ENCODE data around the gene SSR3.

SSR3 gene

DNA sequence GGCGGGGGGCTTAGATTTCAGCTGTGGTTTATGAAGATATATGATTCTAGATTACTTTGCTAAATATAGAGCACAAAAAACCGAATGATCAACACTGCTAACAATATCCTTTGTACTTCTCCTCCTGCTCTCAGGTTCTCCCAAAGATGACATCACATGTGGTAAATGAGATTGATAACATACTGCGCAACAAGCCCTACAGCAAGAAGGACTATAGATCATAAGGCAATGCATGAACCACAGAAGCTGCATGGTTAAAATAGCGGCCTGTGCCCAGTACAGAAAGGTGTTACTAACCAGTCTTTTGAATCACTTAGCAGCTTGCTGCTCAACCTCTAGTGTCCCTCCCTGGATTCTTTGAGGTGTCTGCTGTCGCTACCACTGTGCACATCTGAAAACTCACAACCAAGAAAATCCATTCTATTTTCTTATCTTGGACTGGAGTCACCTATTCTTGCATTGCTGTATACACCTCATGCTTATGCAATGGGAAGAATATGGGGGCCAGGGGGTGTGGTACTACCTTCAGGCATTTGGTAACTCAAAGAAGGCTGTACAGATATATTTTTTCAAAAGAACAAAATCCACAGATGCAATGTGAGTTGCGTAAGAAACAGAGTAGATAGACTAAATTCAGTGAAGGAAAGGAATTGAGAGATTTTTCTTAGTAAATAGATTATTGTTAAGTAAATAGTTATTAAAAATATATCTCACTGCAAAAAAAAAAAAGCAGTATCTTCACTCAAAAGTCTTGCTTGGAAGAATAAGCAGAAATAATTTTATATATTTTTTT, 18.2 kb downstream of the SSR3 start:
- FAIRE-seq, result no peak
- no peak for DNase-seq (ENCODE audit: low spot score)

- no peak for DNase-seq (ENCODE audit: low spot score)
- FAIRE-seq, result no peak
Observed at GRCh38 chr3:156535798-156536197, 19.1 kb downstream of the SSR3 start.

DNA sequence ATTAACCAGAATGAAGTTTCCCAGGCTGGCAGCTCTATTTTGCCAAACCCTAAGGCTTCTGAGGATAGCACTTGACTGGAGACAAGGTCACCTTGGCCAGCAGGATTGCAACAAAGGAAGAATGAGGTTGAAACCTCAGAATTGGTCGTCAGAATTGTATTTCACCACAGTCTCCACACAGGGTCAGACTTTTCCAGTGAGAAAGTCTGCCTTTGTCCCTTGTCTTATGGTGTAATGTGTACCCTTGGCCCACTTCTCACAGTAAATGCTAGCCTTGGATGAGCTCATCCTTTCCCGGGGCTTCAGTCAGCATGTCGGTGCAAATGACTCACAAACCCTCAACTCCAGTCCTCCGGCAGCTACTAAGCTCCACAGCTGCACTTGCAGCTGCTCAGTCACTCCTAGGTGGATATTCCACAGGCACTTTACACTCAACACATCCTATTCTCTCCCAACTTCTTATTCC, 19.7 kb downstream of the SSR3 start:
- FAIRE-seq (peak; percentile 96), DNase-seq (ENCODE audit: low spot score) (peak; percentile 98)

DNA sequence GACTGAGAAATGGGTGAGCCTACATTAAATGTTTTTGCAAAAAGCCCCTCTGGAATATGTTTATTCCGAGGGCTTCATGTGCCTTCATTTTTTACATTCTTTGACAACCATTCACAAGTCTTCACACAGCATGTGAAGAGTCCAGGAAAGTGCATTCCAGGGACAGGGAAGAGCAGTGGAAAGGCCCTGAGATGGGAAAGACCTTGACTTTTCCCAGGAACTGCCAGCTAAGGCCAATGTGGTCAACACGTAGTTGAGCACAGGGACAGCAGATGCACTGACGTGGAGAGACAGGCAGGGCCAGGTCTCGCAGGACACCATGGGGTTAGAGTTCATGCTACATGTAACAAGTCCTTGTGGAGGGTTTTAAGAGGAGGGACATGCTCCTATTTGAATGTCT, 21.7 kb downstream of the SSR3 start:
- FAIRE-seq (no peak), DNase-seq (ENCODE audit: low spot score) (no peak)

GRCh38 chr3:156532730-156533129, 22.2 kb downstream of the SSR3 start:
- FAIRE-seq, result no peak

GRCh38 chr3:156530980-156531379, 23.9 kb downstream of the SSR3 start:
- no peak for FAIRE-seq
- no peak for DNase-seq (ENCODE audit: low spot score)

More at GRCh38 chr3:156532730-156533129, 22.2 kb downstream of the SSR3 start:
- DNase-seq (ENCODE audit: low spot score), result no peak

DNA sequence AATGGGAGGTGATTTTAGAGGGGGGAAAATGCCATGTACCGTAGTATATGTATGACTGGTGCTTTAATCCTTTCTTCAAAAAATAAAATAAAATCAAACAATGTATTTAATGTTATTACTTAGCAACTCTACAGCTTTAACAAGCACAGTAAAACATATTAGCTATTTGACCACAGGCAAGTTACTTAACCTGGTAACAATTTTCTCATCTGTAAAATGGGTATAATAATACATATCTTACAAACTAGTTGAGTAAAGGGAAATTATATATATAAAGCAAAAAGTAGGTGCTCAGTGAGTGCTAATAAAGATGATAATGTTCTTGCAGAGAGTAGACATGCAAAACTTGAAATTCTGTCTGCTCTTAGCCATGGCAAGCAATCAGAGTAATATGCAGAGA, 27.9 kb downstream of the SSR3 start:
- no peak for FAIRE-seq

DNA sequence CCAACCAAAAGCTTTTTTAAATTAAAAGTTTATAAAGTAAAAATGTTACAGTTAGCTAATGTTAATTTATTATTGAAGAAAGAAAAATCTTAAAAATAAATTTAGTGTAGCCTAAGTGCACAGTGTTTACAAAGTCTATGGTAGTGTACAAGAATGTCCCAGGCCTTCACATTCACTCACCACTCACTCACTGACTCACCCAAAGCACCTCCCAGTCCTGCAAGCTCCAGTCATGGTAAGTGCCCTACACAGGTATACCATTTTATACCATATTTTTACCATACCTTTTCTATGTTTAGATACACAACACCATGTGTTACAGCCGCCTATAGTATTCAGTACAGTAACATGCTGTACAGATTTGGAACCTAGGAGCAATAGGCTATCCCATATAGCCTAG, 29.1 kb downstream of the SSR3 start:
- FAIRE-seq, result no peak
- DNase-seq (ENCODE audit: low spot score), result no peak

More for the DNA sequence above, 27.9 kb downstream of the SSR3 start:
- no peak for DNase-seq (ENCODE audit: low spot score)

DNA sequence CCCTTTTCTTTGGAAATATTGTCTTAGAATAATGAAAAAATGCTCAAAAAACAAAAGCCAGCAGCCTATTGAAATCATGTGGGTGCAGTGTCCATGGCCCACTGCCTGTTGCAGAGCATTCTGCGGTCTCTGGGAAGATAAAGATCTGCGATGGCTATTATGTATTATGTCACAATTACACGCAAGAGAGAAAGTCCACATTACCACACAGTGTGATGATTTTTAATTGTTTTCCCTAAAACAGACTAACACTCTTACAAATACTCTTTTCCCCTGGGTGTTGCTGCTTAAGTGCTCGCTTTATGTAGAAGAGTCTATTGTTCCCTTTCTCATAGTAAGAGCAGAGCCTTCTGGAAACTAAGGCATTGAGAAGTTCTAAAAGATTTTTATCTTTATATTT, 32.2 kb downstream of the SSR3 start:
- DNase-seq (ENCODE audit: low spot score) (no peak), FAIRE-seq (no peak)

DNA sequence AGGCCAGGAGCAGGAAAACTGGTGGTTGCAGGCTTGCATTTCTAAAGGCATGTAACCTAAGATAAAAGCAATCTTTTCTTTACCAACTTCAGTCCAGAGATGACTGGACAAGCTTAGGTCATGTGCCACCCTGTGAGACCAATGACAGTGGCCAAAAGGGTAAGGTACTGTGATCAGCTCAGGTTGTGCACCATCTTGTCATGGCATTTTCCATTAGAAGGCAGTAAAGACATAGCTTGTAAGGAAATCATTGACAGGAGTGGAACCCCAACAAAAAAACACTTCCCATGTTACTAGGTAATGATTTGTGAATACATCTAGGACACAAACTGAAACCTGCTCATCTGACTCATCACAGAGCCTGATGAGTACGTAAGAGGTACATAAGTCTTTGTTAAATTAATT, 35.2 kb downstream of the SSR3 start:
- DNase-seq (ENCODE audit: low spot score), result no peak
- no peak for FAIRE-seq

GRCh38 chr3:156518726-156519125, 36.2 kb downstream of the SSR3 start:
- FAIRE-seq, result no peak
- no peak for DNase-seq (ENCODE audit: low spot score)

DNA sequence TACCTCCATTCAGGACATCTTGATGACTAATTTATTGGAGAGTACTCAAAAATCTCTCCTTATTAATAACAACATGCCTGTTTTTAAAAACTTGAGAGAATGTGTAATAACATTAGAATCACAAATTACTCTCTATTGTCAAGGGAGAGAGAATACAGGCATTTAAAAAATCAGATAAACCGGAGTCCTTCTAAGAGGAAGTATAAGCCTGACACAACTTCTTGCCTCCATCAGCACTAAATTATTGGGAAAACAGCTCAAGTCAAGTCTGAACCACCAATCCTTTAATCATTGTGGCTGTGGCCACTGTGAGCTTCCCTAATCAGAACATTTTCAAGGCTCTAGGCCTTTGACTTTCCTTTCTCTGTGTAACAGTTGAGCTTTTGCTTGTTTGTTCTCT, 38.0 kb downstream of the SSR3 start:
- FAIRE-seq, result no peak
- no peak for DNase-seq (ENCODE audit: low spot score)

DNA sequence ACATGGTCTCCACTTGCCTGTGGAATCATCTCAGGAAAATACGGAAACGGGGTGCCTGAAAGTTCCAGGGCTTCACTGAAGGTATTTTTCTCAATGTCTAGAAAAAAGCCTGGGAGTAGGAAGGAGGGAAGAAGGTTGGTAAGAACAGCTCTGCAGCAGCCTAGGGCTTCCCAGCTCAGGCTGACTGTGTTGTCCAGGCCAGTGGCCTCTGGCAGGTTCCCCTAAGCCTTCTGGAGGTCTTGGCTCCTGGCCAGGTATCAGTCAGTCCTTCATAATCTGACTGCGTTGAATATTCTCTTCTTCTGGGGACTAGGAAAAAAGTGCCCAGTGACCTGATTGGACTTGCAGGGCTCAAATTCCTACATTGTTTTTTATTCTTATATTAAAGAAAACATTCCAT, 38.6 kb downstream of the SSR3 start:
- DNase-seq (ENCODE audit: low spot score) (no peak), FAIRE-seq (no peak)

DNA sequence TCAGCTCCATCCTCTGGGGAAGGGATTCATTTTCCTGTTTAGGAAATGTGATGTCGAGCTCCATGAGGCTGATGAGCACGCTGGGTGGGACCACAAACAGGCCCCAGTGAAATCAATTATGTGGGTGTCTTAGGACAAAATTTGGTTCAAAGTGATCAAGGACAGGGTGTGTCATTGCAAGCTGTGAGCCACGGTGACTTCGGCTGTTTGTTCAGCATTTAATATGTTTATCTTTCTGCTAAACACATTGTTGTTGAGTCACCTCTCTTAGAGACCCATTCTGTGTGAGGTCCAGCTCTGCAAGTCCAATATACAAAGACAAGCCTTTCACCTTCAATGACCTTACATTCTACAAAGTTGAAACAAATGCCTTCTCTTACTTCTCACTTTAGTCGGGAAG, 41.3 kb downstream of the SSR3 start:
- DNase-seq (ENCODE audit: low spot score) (no peak), FAIRE-seq (no peak)

GRCh38 chr3:156511987-156512677, 42.8 kb downstream of the SSR3 start:
- no peak for DNase-seq (ENCODE audit: low spot score)
- FAIRE-seq, result no peak

GRCh38 chr3:156509189-156510174, 45.4 kb downstream of the SSR3 start:
- peak; percentile 77 for FAIRE-seq
- peak; percentile 56 for DNase-seq (ENCODE audit: low spot score)

DNA sequence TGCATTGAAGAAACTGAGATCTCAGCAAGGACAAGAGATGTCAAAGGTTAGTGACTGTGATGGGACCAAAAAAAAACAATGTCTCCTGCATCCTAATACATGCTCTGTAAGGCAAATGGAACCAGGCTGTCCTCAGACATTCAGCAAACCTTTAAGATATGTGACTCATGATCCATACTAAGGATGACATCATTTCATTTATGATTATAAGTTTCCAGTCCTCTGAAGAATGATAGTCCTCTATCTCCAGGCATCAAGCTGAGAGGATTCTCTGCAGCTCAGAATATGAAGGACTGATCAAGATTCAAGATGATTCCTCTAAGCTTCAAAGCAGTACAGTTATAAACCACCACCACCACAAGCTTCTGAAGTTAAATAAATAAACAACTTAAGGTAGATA, 47.6 kb downstream of the SSR3 start:
- no peak for FAIRE-seq
- DNase-seq (ENCODE audit: low spot score), result peak; percentile 21

DNA sequence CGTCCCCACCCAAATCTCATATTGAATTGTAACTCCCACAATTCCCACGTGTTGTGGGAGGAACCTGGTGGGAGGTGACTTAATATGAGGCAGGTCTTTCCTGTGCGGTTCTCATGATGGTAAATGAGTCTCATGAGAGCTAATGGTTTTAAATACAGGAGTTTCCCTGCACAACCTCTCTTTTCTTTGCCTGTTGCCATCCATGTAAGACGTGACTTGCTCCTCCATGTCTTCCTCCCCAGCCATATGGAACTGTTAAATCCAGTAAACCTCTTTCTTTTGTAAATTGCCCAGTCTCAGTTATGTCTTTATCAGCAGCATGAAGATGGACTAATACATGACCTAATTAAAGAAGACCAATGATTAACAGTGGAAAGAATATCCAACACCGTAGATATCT, 56.6 kb downstream of the SSR3 start:
- DNase-seq (ENCODE audit: low spot score), result no peak
- FAIRE-seq, result no peak

GRCh38 chr3:156497326-156497725, 57.6 kb downstream of the SSR3 start:
- FAIRE-seq (no peak), DNase-seq (ENCODE audit: low spot score) (no peak)

DNA sequence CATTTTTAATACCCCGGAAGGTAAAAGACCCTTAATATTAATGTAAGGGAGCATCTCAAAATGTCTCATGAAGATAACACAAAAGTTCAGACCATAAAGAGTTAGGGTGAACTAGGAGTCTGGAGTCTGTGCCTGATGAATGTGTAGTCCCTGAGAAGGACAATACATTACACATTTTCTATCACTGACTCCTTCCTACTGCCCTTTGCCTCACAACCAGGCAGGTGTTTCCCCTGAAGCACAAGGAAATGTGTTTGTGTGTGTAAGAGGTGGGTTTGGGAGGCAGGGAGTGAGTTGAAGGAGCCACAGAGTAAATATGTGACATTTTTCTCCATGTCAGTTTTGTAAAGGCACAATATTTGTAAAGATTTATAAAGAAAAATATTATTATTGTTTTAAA, 59.1 kb downstream of the SSR3 start:
- DNase-seq (ENCODE audit: low spot score) (no peak), FAIRE-seq (no peak)

DNA sequence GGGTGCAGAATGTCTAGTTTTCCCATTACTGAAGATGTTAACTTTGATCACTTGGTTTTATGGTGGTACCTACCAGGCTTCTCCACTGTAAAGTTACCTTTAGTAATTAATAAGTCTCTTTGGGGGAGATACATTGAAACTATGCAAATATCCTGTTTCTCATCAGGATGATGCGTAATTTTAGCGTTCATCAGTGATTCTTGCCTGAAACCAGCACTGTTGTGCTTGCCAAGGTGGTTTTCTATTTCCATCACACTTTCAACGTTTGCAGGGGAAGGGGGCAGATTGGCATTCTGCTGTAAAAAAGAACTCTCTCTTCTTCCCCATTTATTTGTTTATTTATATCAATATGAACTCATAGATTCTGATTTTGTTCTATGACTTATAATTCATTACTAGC, 61.0 kb downstream of the SSR3 start:
- DNase-seq (ENCODE audit: low spot score), result no peak
- FAIRE-seq, result no peak

DNA sequence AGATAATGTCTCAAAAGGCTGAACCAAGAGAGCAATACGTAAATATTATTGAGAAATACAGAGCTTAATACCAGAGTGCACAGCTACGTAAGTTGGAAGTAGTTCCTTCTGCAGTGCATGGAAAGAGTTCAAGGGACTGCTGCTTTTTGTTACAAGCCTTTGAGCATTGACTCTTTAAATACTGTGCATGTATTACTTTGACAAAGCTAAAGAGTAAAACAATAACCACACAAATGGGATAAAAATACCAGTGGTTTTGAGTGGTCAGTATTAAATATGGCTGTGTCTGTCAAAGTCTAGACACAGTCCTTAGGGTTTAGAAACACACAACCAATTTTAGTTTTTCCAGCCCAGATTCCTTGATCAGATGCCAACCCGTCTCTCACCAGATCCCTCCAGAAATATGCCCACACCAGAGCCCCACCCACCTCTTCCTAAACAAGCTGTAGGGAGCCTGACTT, 62.1 kb downstream of the SSR3 start:
- no peak for FAIRE-seq

More for the DNA sequence above, 62.1 kb downstream of the SSR3 start:
- DNase-seq (ENCODE audit: low spot score), result no peak

Measured in RCC 7860 (cell line).